Measurements from ENCODE around the gene LPP. TPM values are rescaled to one million over a fixed set of nuclear protein-coding genes. Genes with fewer than 3 reads are reported as not detected.

LPP gene
- total and polyA plus RNA-seq, 2 of the 4 experiments (the other 2 are of a cell fraction): 16.0 to 130 TPM

- ATAC-seq (ENCODE audit: low read depth) (peak; percentile 75), DNase-seq (peak; percentile 80)
- Histone ChIP-seq H3K4ac (ENCODE audit: low read depth, low read length) (no peak overlapping the region), H2AFZ (replicated peaks; ENCODE audit: low read length, poor library complexity) (no peak overlapping the region), H2BK5ac (ENCODE audit: low read depth, low read length, poor library complexity, severe bottlenecking) (no peak overlapping the region), H2AK9ac (replicated peaks; ENCODE audit: low read depth, low read length, poor library complexity) (no peak overlapping the region), H4K20me1 (ENCODE audit: insufficient read depth, low read length) (no peaks in the 10 kb centered on the region), H4K91ac (ENCODE audit: insufficient read depth, low read depth, low read length) (no peak overlapping the region), H2AK5ac (ENCODE audit: low read depth, low read length) (no peak overlapping the region), H2BK15ac (ENCODE audit: low read depth, low read length) (no peak overlapping the region), H3K27ac (ENCODE audit: insufficient read depth, low read length) (no peak overlapping the region), H3K27me3 (ENCODE audit: control insufficient read depth, insufficient read depth, low read length) (no peaks in the 10 kb centered on the region), H3K56ac (ENCODE audit: extremely low read depth, insufficient read depth, low read length) (no peak overlapping the region), H3K9me1 (ENCODE audit: insufficient read depth, low read length) (no peaks in the 10 kb centered on the region), H3K14ac (replicated peaks; ENCODE audit: low read depth, low read length) (no peak overlapping the region), H2BK120ac (ENCODE audit: low read depth, low read length) (no peak overlapping the region), H3K4me2 (ENCODE audit: low read depth, low read length) (no peak overlapping the region), H3K23ac (ENCODE audit: low read depth, low read length) (no peak overlapping the region), H3K36me3 (ENCODE audit: control insufficient read depth, insufficient read depth, low read length) (no peaks in the 10 kb centered on the region), H3K4me3 (ENCODE audit: insufficient read depth, low read depth, low read length) (no peak overlapping the region), H4K5ac (ENCODE audit: low read depth, low read length) (no peak overlapping the region), H2BK20ac (ENCODE audit: low read depth, low read length) (no peak overlapping the region), H4K8ac (ENCODE audit: low read depth in 2 of 2, low read length in 2 of 2) (no peak overlapping the region), H3K9me3 (ENCODE audit: control insufficient read depth, insufficient read depth, low read length) (peaks cover 2% of the 10 kb centered on the region), H3K4me1 (ENCODE audit: control insufficient read depth, insufficient read depth, low read length) (peaks cover 2% of the 10 kb centered on the region), H3K9ac (ENCODE audit: low read depth, low read length) (no peak overlapping the region), H3K18ac (ENCODE audit: low read depth, low read length) (no peak overlapping the region), H3K79me1 (ENCODE audit: low read depth in 1 of 2, low read length in 2 of 2) (no peaks in the 10 kb centered on the region)
- 80% methylated on average over 1 of the region's 2 CpGs; no CpG with 5 or more reads in 1 of the 2 experiments for WGBS, 2 experiments (ENCODE audit: extremely low coverage in 2 of 2, insufficient read length in 1 of 2)
- no TSS peak for BruUV-seq (replicated peaks)
- dilution Hi-C loops (cut with HindIII; ENCODE audit: low sequenced_read_pairs, unreplicated experiment) (no loop called here), in situ Hi-C loops (cut with MboI; ENCODE audit: low sequenced_read_pairs) (no loop called here), intact Hi-C loops (cut with micrococcal nuclease) (no loop called here)
- TF ChIP-seq MXI1 (IDR thresholded peaks at IDR 0.05; ENCODE audit: borderline replicate concordance, low read depth, low read length): no peak
- TF ChIP-seq, protein P1, sequence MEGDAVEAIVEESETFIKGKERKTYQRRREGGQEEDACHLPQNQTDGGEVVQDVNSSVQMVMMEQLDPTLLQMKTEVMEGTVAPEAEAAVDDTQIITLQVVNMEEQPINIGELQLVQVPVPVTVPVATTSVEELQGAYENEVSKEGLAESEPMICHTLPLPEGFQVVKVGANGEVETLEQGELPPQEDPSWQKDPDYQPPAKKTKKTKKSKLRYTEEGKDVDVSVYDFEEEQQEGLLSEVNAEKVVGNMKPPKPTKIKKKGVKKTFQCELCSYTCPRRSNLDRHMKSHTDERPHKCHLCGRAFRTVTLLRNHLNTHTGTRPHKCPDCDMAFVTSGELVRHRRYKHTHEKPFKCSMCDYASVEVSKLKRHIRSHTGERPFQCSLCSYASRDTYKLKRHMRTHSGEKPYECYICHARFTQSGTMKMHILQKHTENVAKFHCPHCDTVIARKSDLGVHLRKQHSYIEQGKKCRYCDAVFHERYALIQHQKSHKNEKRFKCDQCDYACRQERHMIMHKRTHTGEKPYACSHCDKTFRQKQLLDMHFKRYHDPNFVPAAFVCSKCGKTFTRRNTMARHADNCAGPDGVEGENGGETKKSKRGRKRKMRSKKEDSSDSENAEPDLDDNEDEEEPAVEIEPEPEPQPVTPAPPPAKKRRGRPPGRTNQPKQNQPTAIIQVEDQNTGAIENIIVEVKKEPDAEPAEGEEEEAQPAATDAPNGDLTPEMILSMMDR (conservative IDR thresholded peaks at IDR 0.05; ENCODE audit: low read depth, low read length): no peak
- TF ChIP-seq BHLHE40 (IDR thresholded peaks at IDR 0.05; ENCODE audit: low read depth, low read length): no peak
- TF ChIP-seq CEBPB (IDR thresholded peaks at IDR 0.05; ENCODE audit: low read depth, low read length): no peak
- no peak for TF ChIP-seq SMC3 (IDR thresholded peaks at IDR 0.05; ENCODE audit: low read depth, low read length)
- TF ChIP-seq RFX5 (IDR thresholded peaks at IDR 0.05; ENCODE audit: low read depth, low read length): no peak
- TF ChIP-seq POLR2A (IDR thresholded peaks at IDR 0.05; ENCODE audit: low read depth, low read length): no peak
- TF ChIP-seq CHD1 (IDR thresholded peaks at IDR 0.05; ENCODE audit: low read depth, low read length): no peak
- TF ChIP-seq NFE2L2 (IDR thresholded peaks at IDR 0.05; ENCODE audit: low read depth, low read length): no peak
- TF ChIP-seq, protein P2, sequence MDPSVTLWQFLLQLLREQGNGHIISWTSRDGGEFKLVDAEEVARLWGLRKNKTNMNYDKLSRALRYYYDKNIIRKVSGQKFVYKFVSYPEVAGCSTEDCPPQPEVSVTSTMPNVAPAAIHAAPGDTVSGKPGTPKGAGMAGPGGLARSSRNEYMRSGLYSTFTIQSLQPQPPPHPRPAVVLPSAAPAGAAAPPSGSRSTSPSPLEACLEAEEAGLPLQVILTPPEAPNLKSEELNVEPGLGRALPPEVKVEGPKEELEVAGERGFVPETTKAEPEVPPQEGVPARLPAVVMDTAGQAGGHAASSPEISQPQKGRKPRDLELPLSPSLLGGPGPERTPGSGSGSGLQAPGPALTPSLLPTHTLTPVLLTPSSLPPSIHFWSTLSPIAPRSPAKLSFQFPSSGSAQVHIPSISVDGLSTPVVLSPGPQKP (IDR thresholded peaks at IDR 0.05; ENCODE audit: borderline replicate concordance, low read depth, low read length): no peak
- no peak for TF ChIP-seq MAZ (IDR thresholded peaks at IDR 0.05; ENCODE audit: borderline replicate concordance, low read depth, low read length)
- ChIA-PET POLR2A (ENCODE audit: unreplicated experiment) (no interaction called here), CTCF (interaction anchor here (1.1 kb wide), 1 partner anchor 140 kb away, joined by 3 read pairs; no protein-coding TSS in a partner anchor)
These were observed 27.7 kb upstream of the LPP start for GRCh38 chr3:188126276-188126675.
